Measurements from ENCODE around the gene SLC30A2. TPM values are rescaled to one million over a fixed set of nuclear protein-coding genes. Genes with fewer than 3 reads are reported as not detected.

The SLC30A2 gene
- total and polyA plus RNA-seq, 2 of the 13 experiments (the other 11 are each of a cell fraction or from before 2014, with no cell fraction given), result not detected

- TF ChIP-seq, protein P1, sequence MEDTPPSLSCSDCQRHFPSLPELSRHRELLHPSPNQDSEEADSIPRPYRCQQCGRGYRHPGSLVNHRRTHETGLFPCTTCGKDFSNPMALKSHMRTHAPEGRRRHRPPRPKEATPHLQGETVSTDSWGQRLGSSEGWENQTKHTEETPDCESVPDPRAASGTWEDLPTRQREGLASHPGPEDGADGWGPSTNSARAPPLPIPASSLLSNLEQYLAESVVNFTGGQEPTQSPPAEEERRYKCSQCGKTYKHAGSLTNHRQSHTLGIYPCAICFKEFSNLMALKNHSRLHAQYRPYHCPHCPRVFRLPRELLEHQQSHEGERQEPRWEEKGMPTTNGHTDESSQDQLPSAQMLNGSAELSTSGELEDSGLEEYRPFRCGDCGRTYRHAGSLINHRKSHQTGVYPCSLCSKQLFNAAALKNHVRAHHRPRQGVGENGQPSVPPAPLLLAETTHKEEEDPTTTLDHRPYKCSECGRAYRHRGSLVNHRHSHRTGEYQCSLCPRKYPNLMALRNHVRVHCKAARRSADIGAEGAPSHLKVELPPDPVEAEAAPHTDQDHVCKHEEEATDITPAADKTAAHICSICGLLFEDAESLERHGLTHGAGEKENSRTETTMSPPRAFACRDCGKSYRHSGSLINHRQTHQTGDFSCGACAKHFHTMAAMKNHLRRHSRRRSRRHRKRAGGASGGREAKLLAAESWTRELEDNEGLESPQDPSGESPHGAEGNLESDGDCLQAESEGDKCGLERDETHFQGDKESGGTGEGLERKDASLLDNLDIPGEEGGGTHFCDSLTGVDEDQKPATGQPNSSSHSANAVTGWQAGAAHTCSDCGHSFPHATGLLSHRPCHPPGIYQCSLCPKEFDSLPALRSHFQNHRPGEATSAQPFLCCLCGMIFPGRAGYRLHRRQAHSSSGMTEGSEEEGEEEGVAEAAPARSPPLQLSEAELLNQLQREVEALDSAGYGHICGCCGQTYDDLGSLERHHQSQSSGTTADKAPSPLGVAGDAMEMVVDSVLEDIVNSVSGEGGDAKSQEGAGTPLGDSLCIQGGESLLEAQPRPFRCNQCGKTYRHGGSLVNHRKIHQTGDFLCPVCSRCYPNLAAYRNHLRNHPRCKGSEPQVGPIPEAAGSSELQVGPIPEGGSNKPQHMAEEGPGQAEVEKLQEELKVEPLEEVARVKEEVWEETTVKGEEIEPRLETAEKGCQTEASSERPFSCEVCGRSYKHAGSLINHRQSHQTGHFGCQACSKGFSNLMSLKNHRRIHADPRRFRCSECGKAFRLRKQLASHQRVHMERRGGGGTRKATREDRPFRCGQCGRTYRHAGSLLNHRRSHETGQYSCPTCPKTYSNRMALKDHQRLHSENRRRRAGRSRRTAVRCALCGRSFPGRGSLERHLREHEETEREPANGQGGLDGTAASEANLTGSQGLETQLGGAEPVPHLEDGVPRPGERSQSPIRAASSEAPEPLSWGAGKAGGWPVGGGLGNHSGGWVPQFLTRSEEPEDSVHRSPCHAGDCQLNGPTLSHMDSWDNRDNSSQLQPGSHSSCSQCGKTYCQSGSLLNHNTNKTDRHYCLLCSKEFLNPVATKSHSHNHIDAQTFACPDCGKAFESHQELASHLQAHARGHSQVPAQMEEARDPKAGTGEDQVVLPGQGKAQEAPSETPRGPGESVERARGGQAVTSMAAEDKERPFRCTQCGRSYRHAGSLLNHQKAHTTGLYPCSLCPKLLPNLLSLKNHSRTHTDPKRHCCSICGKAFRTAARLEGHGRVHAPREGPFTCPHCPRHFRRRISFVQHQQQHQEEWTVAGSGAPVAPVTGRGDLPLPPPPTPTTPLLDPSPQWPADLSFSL (CRISPR knock-in tag; IDR thresholded peaks at IDR 0.05), result no peak
- TF ChIP-seq NFE2L2 (IDR thresholded peaks at IDR 0.05; ENCODE audit: low read length) (no peak), FLYWCH1 (CRISPR knock-in tag; IDR thresholded peaks at IDR 0.05) (no peak), ZNF577 (CRISPR knock-in tag; IDR thresholded peaks at IDR 0.05; ENCODE audit: borderline replicate concordance, low read depth) (no peak), AFF4 (CRISPR knock-in tag; IDR thresholded peaks at IDR 0.05) (no peak), CREB1 (IDR thresholded peaks at IDR 0.05) (no peak), CREB1 (CRISPR knock-in tag; IDR thresholded peaks at IDR 0.05) (peak; percentile 82), ZBTB42 (CRISPR knock-in tag; IDR thresholded peaks at IDR 0.05) (no peak), ZNF614 (CRISPR knock-in tag; IDR thresholded peaks at IDR 0.05; ENCODE audit: borderline replicate concordance) (peak; percentile 58; the same call in 1 of the 2 replicates), NR3C1 (CRISPR knock-in tag; IDR thresholded peaks at IDR 0.05) (no peak), ZNF3 (CRISPR knock-in tag; IDR thresholded peaks at IDR 0.05) (no peak), THAP7 (CRISPR knock-in tag; IDR thresholded peaks at IDR 0.05) (no peak), ZNF790 (CRISPR knock-in tag; IDR thresholded peaks at IDR 0.05; ENCODE audit: borderline replicate concordance) (no peak), DRAP1 (CRISPR knock-in tag; IDR thresholded peaks at IDR 0.05) (peak; percentile 39; the same call in 1 of the 2 replicates)
These were observed 48.7 kb downstream of the SLC30A2 start (continued) for GRCh38 chr1:25996966-25997827.
